ENCODE measurements around the gene BOLA3. TPM values are rescaled to one million over a fixed set of nuclear protein-coding genes. Genes with fewer than 3 reads are reported as not detected.

Gene BOLA3
- total RNA-seq, 1 donor from 2014 or later: 48.8 TPM

DNA sequence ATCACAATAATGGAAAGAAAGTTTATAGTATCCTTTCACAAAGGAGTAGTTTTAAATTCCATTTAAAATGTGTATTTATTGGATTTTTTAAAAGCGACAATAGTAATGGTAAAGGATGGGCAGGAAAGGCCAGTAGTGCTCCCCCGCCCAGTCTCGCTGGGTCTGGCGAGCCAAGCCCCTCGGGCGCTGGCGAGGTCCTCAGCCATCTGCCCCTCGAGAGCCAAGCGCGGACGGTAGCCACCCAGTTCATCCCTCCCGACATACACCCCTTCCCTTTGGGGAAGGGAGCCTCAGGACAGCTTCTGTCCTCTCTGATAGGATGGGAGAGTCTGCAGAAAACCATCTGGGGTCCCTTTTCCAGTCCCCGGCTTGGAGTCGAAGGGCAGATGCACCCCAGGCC is 45.2 kb downstream of the BOLA3 start:
- TF ChIP-seq EZH2 (IDR thresholded peaks at IDR 0.05; ENCODE audit: insufficient read depth, low read length): no peak
- TF ChIP-seq, protein P1, sequence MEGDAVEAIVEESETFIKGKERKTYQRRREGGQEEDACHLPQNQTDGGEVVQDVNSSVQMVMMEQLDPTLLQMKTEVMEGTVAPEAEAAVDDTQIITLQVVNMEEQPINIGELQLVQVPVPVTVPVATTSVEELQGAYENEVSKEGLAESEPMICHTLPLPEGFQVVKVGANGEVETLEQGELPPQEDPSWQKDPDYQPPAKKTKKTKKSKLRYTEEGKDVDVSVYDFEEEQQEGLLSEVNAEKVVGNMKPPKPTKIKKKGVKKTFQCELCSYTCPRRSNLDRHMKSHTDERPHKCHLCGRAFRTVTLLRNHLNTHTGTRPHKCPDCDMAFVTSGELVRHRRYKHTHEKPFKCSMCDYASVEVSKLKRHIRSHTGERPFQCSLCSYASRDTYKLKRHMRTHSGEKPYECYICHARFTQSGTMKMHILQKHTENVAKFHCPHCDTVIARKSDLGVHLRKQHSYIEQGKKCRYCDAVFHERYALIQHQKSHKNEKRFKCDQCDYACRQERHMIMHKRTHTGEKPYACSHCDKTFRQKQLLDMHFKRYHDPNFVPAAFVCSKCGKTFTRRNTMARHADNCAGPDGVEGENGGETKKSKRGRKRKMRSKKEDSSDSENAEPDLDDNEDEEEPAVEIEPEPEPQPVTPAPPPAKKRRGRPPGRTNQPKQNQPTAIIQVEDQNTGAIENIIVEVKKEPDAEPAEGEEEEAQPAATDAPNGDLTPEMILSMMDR (IDR thresholded peaks at IDR 0.05; ENCODE audit: insufficient read depth, low read depth, low read length): no peak
- Mint-ChIP-seq H3K27ac (ENCODE audit: unreplicated experiment) (no peak overlapping the region), H3K27me3 (ENCODE audit: low read depth, unreplicated experiment) (no peaks in the 10 kb centered on the region), H3K36me3 (ENCODE audit: low read depth, unreplicated experiment) (peaks cover 22% of the 10 kb centered on the region), H3K4me3 (ENCODE audit: unreplicated experiment) (no peak overlapping the region), H3K9me3 (ENCODE audit: unreplicated experiment) (no peaks in the 10 kb centered on the region), H3K4me1 (ENCODE audit: low read depth, unreplicated experiment) (no peaks in the 10 kb centered on the region)
- Histone ChIP-seq H3K4me1 (ENCODE audit: insufficient read depth, low read length) (no peaks in the 10 kb centered on the region), H3K79me2 (ENCODE audit: insufficient read depth, low read length) (no peaks in the 10 kb centered on the region), H3K36me3 (ENCODE audit: insufficient read depth, low read length) (peaks cover 2% of the 10 kb centered on the region), H2AFZ (ENCODE audit: low read depth, low read length) (no peak overlapping the region), H3K4me2 (ENCODE audit: low read length) (no peak overlapping the region), H4K20me1 (ENCODE audit: insufficient read depth, low read length) (peaks cover 7% of the 10 kb centered on the region), H3K9ac (ENCODE audit: low read length) (no peak overlapping the region), H3K9me3 (ENCODE audit: insufficient read depth, low read depth, low read length) (no peaks in the 10 kb centered on the region), H3K27ac (ENCODE audit: low read depth, low read length) (no peak overlapping the region), H3K27me3 (ENCODE audit: insufficient read depth, low read length) (no peaks in the 10 kb centered on the region), H3K4me3 (ENCODE audit: insufficient read depth, low read depth, low read length) (no peak overlapping the region)
- FAIRE-seq: no peak
- DNase-seq (ENCODE audit: low read depth): no peak

DNA sequence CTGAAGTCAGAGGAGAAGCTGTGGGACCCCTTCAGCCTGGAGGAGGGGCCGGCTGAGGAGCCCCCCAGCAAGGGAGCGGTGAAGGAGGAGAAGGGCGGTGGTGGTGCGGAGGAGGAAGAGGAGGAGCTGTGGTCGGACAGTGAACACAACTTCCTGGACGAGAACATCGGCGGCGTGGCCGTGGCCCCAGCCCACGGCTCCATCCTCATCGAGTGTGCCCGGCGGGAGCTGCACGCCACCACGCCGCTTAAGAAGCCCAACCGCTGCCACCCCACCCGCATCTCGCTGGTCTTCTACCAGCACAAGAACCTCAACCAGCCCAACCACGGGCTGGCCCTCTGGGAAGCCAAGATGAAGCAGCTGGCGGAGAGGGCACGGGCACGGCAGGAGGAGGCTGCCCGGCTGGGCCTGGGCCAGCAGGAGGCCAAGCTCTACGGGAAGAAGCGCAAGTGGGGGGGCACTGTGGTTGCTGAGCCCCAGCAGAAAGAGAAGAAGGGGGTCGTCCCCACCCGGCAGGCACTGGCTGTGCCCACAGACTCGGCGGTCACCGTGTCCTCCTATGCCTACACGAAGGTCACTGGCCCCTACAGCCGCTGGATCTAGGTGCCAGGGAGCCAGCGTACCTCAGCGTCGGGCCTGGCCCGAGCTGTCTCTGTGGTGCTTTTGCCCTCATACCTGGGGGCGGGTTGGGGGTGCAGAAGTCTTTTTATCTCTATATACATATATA is 46.0 kb downstream of the BOLA3 start:
- Histone ChIP-seq H3K79me2 (ENCODE audit: insufficient read depth, low read length) (no peaks in the 10 kb centered on the region), H3K9me3 (ENCODE audit: insufficient read depth, low read depth, low read length) (no peaks in the 10 kb centered on the region), H3K27me3 (ENCODE audit: insufficient read depth, low read length) (no peaks in the 10 kb centered on the region), H4K20me1 (ENCODE audit: insufficient read depth, low read length) (peaks cover 3% of the 10 kb centered on the region), H3K4me2 (ENCODE audit: low read length) (no peak overlapping the region), H2AFZ (ENCODE audit: low read depth, low read length) (no peak overlapping the region), H3K9ac (ENCODE audit: low read length) (no peak overlapping the region), H3K4me3 (ENCODE audit: insufficient read depth, low read depth, low read length) (no peak overlapping the region), H3K36me3 (ENCODE audit: insufficient read depth, low read length) (peaks cover 2% of the 10 kb centered on the region), H3K4me1 (ENCODE audit: insufficient read depth, low read length) (no peaks in the 10 kb centered on the region), H3K27ac (ENCODE audit: low read depth, low read length) (no peak overlapping the region)
- Mint-ChIP-seq H3K9me3 (ENCODE audit: unreplicated experiment) (no peaks in the 10 kb centered on the region), H3K27me3 (ENCODE audit: low read depth, unreplicated experiment) (no peaks in the 10 kb centered on the region), H3K27ac (ENCODE audit: unreplicated experiment) (no peak overlapping the region), H3K4me1 (ENCODE audit: low read depth, unreplicated experiment) (no peaks in the 10 kb centered on the region), H3K36me3 (ENCODE audit: low read depth, unreplicated experiment) (peaks cover 22% of the 10 kb centered on the region), H3K4me3 (ENCODE audit: unreplicated experiment) (no peak overlapping the region)
- DNase-seq (ENCODE audit: low read depth) (no peak), FAIRE-seq (no peak)
- TF ChIP-seq, protein P1 (IDR thresholded peaks at IDR 0.05; ENCODE audit: insufficient read depth, low read depth, low read length): no peak
- TF ChIP-seq EZH2 (IDR thresholded peaks at IDR 0.05; ENCODE audit: insufficient read depth, low read length): no peak
